C4-2B (cell line): ENCODE measurements around the gene CRP.

Experiments
- CTCF ChIP-seq: fragments of 450-650 bp; conservative IDR thresholded peaks from 2 replicates; pipeline ENCODE4 v1.5.1; 2017; ENCODE audit warnings: mild to moderate bottlenecking
- ZFX ChIP-seq: fragments of 450-650 bp; IDR thresholded peaks from 2 replicates; pipeline ENCODE4 v1.6.1; 2017

- TF ChIP-seq CTCF (no peak), ZFX (no peak)
These were observed 49.3 kb upstream of the CRP start for GRCh38 chr1:159763686-159764085.
